ENCODE data around the gene DVL2. TPM values are rescaled to one million over a fixed set of nuclear protein-coding genes. Genes with fewer than 3 reads are reported as not detected.
A peak's percentile ranks its signal among the peaks of the same experiment; 100 is the strongest.

Gene DVL2
- total RNA-seq, 1 experiment from 2014 or later = 67.3 TPM

GRCh38 chr17:7242717-7243452 lies 8.6 kb upstream of the DVL2 start (continued):
- no peak for TF ChIP-seq ZNF512 (CRISPR knock-in tag; IDR thresholded peaks at IDR 0.05; ENCODE audit: borderline replicate concordance)
- no peak for TF ChIP-seq CTCF (IDR thresholded peaks at IDR 0.05)
- peak; percentile 88 for TF ChIP-seq FOXK1 (CRISPR knock-in tag; IDR thresholded peaks at IDR 0.05)
- peak; percentile 99 for TF ChIP-seq USF1 (CRISPR knock-in tag; IDR thresholded peaks at IDR 0.05)
- TF ChIP-seq RELA (CRISPR knock-in tag; IDR thresholded peaks at IDR 0.05; ENCODE audit: borderline replicate concordance) = no peak
- TF ChIP-seq KAT7 (CRISPR knock-in tag; IDR thresholded peaks at IDR 0.05; ENCODE audit: borderline replicate concordance) = no peak
- TF ChIP-seq SP1 (CRISPR knock-in tag; conservative IDR thresholded peaks at IDR 0.05) = peak; percentile 96
- TF ChIP-seq ZNF219 (CRISPR knock-in tag; IDR thresholded peaks at IDR 0.05; ENCODE audit: borderline replicate concordance) = no peak
- TF ChIP-seq TCF7 (CRISPR knock-in tag; IDR thresholded peaks at IDR 0.05; ENCODE audit: low read depth) = no peak
- TF ChIP-seq EMX1 (CRISPR knock-in tag; IDR thresholded peaks at IDR 0.05) = peak; percentile 84; the same call in 1 of the 2 replicates

- peaks cover 34% of the 10 kb centered on the region for H3K36me3 Mint-ChIP-seq
Measured at GRCh38 chr17:7241783-7242716, 7.7 kb upstream of the DVL2 start, which contains the start of gene GABARAP. GABARAP (minus strand) TSS chr17:7242449; CDS start chr17:7242330, 119 bp downstream.

More at GRCh38 chr17:7241783-7242716, 7.7 kb upstream of the DVL2 start, which contains the start of gene GABARAP:
- 0 out of 2 replicates have a peak, but pooled peaks have one; percentile 65 for TF ChIP-seq CREM (CRISPR knock-in tag; IDR thresholded peaks at IDR 0.05)
- TF ChIP-seq SMAD3 (CRISPR knock-in tag; IDR thresholded peaks at IDR 0.05; ENCODE audit: borderline replicate concordance) = 0 out of 2 replicates have a peak, but pooled peaks have one; percentile 30
- TF ChIP-seq ZNF671 (CRISPR knock-in tag; IDR thresholded peaks at IDR 0.05) = no peak
- TF ChIP-seq USF2 (CRISPR knock-in tag; IDR thresholded peaks at IDR 0.05) = peak; percentile 76
- peak; percentile 33; the same call in 1 of the 2 replicates for TF ChIP-seq TP53 (CRISPR knock-in tag; IDR thresholded peaks at IDR 0.05)
- TF ChIP-seq USF1 (CRISPR knock-in tag; IDR thresholded peaks at IDR 0.05) = peak; percentile 50
- peak; percentile 80; the same call in 1 of the 2 replicates for TF ChIP-seq ARID4B (CRISPR knock-in tag; IDR thresholded peaks at IDR 0.05; ENCODE audit: borderline replicate concordance)
- TF ChIP-seq JUN (CRISPR knock-in tag; IDR thresholded peaks at IDR 0.05) = no peak
- TF ChIP-seq OVOL2 (CRISPR knock-in tag; IDR thresholded peaks at IDR 0.05; ENCODE audit: borderline replicate concordance) = no peak
- TF ChIP-seq ZNF423 (CRISPR knock-in tag; IDR thresholded peaks at IDR 0.05) = peak; percentile 32; the same call in 1 of the 2 replicates
- no peak for TF ChIP-seq SOX15 (CRISPR knock-in tag; IDR thresholded peaks at IDR 0.05)
- TF ChIP-seq MAX (CRISPR knock-in tag; IDR thresholded peaks at IDR 0.05) = no peak
- TF ChIP-seq GABPB1 (CRISPR knock-in tag; IDR thresholded peaks at IDR 0.05) = peak; percentile 45; the same call in 1 of the 2 replicates
- H3K4me3 Mint-ChIP-seq = peak within 1 kb of the TSS; percentile 90
- POLR2A ChIA-PET = interaction anchor here (0.8 to 2.3 kb wide), 10 partner anchors 9 to 52 kb away, joined by 3 to 8 read pairs (median 3); partner anchors contain the start of genes ACADVL, CTDNEP1, DLG4 and ELP5
- H3K9me3 Mint-ChIP-seq = no peaks in the 10 kb centered on the region
- CTCF ChIA-PET = interaction anchor here (0.5 to 3.4 kb wide), 10 partner anchors 22 to 310 kb away, joined by 3 to 21 read pairs (median 6); partner anchors contain the start of genes ACADVL, DLG4, NEURL4 and SLC2A4
- H3K4me1 Mint-ChIP-seq = peaks cover 36% of the 10 kb centered on the region
- no peaks in the 10 kb centered on the region for H3K27me3 Mint-ChIP-seq (ENCODE audit: low read depth)
- DNase-seq (ENCODE audit: low spot score) = peak; percentile 90
- H3K27ac Mint-ChIP-seq = peak within 1 kb of the TSS; percentile 99
- peak; percentile 3 for ATAC-seq
